Neural crest cell (in vitro differentiated cells): ENCODE measurements around the gene PCBD1. TPM values are rescaled to one million over a fixed set of nuclear protein-coding genes. Genes with fewer than 3 reads are reported as not detected.
A peak's percentile ranks its signal among the peaks of the same experiment; 100 is the strongest.

ENCODE experiments used
- DNase-seq: peaks from one replicate; pipeline ENCODE4 v3.0.0; 2021; ENCODE audit warnings: low read depth, mixed read lengths, low spot score
- H3K27ac Mint-ChIP-seq: one replicate; pipeline ENCODE4 v1.8.0; 2021; ENCODE audit warnings: mild to moderate bottlenecking, mixed read lengths; ENCODE audit not compliant: unreplicated experiment
- H3K27me3 Mint-ChIP-seq: 2 replicates; pipeline ENCODE4 v1.8.0; 2021; ENCODE audit warnings: low read depth, mild to moderate bottlenecking, mixed read lengths
- H3K36me3 Mint-ChIP-seq: 2 replicates; pipeline ENCODE4 v1.8.0; 2021; ENCODE audit warnings: low read depth, mild to moderate bottlenecking, mixed read lengths
- H3K4me1 Mint-ChIP-seq: 2 replicates; pipeline ENCODE4 v1.8.0; 2021; ENCODE audit warnings: mixed read lengths
- H3K4me3 Mint-ChIP-seq: one replicate; pipeline ENCODE4 v1.8.0; 2021; ENCODE audit warnings: mild to moderate bottlenecking, mixed read lengths
- H3K9me3 Mint-ChIP-seq: 2 replicates; pipeline ENCODE4 v1.8.0; 2021; ENCODE audit warnings: mixed read lengths
- total RNA-seq: library from RNA; stranded (reverse); gene quantifications from 2 replicates; pipeline ENCODE4 v1.2.1, GENCODE V29; 2021
- TF ChIP-seq, protein P1 (sequence below): fragments of 200-600 bp; sonication (generic); conservative IDR thresholded peaks from 2 replicates; pipeline ENCODE4 v1.5.0; 2021; ENCODE audit warnings: antibody characterized with exemption, mild to moderate bottlenecking

The PCBD1 gene
- total RNA-seq, 1 donor from 2014 or later: 38.3 TPM

DNA sequence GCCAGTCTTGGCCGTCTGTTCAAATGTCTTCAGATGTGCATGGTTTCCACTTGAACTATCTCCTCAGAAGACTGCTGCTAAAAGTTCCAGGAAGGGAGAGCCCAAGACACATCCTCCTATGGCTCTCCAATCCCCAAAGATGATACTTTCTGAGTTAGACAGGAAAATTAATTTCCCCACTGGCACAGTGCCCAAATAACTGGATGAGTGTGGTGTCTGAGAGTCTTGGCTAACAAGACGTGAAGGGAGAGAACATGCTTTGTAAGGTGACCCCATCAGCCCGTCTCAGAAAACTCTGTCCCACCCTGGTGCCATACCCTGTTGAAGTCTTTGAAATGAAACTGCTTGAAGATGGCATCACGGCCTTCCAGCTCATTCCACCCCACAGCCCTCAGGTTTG, 2.9 kb downstream of the PCBD1 start:
- H3K27me3 Mint-ChIP-seq: no peaks in the 10 kb centered on the region

DNA sequence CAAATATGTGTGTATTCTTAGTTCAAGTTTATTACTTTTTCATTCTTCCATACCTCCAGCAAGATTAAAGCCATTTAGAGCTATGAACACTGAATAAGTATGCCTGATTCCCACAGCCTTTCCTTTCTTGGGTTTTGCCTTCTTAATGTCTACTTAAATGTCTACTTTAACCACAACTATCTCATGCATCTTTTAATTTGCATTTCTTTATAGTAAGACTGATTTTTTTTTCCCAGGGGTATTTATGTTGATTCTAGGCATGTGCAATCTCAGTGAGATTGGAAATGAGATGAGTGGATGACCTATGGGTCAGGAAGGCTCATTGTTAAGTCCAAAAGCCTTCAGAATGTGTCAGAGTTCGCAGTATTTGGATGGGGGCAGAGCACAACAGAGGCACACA, 3.6 kb downstream of the PCBD1 start:
- Mint-ChIP-seq H3K27me3 (no peaks in the 10 kb centered on the region), H3K27ac (no peak overlapping the region), H3K4me1 (peaks cover 15% of the 10 kb centered on the region), H3K4me3 (no peak overlapping the region), H3K9me3 (no peaks in the 10 kb centered on the region), H3K36me3 (peaks cover 4% of the 10 kb centered on the region)
- TF ChIP-seq, protein P1, sequence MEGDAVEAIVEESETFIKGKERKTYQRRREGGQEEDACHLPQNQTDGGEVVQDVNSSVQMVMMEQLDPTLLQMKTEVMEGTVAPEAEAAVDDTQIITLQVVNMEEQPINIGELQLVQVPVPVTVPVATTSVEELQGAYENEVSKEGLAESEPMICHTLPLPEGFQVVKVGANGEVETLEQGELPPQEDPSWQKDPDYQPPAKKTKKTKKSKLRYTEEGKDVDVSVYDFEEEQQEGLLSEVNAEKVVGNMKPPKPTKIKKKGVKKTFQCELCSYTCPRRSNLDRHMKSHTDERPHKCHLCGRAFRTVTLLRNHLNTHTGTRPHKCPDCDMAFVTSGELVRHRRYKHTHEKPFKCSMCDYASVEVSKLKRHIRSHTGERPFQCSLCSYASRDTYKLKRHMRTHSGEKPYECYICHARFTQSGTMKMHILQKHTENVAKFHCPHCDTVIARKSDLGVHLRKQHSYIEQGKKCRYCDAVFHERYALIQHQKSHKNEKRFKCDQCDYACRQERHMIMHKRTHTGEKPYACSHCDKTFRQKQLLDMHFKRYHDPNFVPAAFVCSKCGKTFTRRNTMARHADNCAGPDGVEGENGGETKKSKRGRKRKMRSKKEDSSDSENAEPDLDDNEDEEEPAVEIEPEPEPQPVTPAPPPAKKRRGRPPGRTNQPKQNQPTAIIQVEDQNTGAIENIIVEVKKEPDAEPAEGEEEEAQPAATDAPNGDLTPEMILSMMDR: no peak
- DNase-seq: no peak

More for the DNA sequence above, 2.9 kb downstream of the PCBD1 start:
- H3K36me3 Mint-ChIP-seq: peaks cover 4% of the 10 kb centered on the region
- no peak overlapping the region for H3K27ac Mint-ChIP-seq
- TF ChIP-seq, protein P1: no peak
- no peak for DNase-seq
- peak overlapping the region; percentile 67 for H3K4me3 Mint-ChIP-seq
- peaks cover 15% of the 10 kb centered on the region for H3K4me1 Mint-ChIP-seq
- no peaks in the 10 kb centered on the region for H3K9me3 Mint-ChIP-seq

DNA sequence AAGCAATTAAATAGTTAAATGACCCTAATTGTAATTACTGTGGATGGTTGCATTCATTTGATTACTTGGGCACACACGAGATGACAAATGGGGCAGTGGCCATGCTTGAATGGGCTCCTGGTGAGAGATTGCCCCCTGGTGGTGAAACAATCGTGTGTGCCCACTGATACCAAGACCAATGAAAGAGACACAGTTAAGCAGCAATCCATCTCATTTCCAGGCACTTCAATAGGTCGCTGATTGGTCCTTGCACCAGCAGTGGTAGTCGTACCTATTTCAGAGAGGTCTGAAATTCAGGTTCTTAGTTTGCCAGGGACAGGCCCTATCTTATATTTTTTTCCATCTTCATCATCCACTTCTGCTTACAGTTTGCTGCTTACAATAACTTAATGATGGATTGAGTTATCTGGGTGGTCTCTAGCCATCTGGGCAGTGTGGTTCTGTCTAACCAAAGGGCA, 8.3 kb downstream of the PCBD1 start:
- Mint-ChIP-seq H3K27ac (no peak overlapping the region), H3K27me3 (no peaks in the 10 kb centered on the region), H3K4me3 (no peak overlapping the region), H3K4me1 (peaks cover 5% of the 10 kb centered on the region), H3K9me3 (no peaks in the 10 kb centered on the region), H3K36me3 (peaks cover 4% of the 10 kb centered on the region)
- TF ChIP-seq, protein P1: peak; percentile 93
- peak; percentile 78 for DNase-seq

DNA sequence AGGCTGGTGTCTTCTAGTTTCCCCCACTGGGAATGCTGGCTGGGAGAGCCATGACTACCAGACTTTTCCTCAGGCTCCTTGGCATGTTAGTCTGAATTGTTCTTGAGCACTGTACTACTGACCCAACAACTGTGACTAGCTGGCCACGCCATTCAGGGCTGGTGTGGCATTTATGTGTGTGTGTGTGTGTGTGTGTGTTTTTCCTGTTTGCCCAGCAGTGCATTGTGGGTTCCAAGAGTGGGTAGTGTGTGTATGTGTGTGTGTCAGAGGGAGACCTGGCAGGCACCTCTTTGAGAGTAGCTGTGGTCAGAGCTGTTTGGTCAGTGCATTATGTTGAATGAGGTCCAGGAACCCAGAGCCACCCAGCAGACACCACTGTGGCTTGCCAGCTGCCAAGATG, 9.2 kb downstream of the PCBD1 start:
- Mint-ChIP-seq H3K36me3 (peaks cover 3% of the 10 kb centered on the region), H3K4me1 (no peaks in the 10 kb centered on the region), H3K27ac (peak overlapping the region; percentile 85), H3K4me3 (no peak overlapping the region), H3K9me3 (no peaks in the 10 kb centered on the region), H3K27me3 (no peaks in the 10 kb centered on the region)
- DNase-seq: no peak
- TF ChIP-seq, protein P1: no peak

DNA sequence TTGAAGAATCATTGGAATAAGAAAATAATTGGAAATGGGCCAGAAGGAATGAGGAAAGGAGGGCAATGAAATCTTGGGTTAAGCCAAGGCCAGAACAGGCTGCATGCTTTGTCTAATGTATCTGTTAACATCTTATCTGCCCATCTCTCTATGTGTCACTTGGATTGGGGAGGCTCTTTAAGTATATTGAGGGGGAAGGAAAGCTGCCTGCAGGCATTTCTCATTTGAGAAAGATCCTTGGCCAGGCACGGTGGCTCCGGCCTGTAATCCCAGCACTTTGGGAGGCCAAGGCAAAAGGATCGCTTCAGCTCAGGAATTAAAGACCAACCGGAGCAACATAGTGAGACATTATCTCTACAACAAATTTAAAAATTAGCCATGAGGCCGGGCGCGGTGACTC, 14.3 kb downstream of the PCBD1 start:
- Mint-ChIP-seq H3K36me3 (peaks cover 7% of the 10 kb centered on the region), H3K4me3 (no peak overlapping the region), H3K9me3 (no peaks in the 10 kb centered on the region), H3K27me3 (no peaks in the 10 kb centered on the region), H3K27ac (peak overlapping the region; percentile 1), H3K4me1 (no peaks in the 10 kb centered on the region)
- DNase-seq: no peak
- TF ChIP-seq, protein P1: no peak

DNA sequence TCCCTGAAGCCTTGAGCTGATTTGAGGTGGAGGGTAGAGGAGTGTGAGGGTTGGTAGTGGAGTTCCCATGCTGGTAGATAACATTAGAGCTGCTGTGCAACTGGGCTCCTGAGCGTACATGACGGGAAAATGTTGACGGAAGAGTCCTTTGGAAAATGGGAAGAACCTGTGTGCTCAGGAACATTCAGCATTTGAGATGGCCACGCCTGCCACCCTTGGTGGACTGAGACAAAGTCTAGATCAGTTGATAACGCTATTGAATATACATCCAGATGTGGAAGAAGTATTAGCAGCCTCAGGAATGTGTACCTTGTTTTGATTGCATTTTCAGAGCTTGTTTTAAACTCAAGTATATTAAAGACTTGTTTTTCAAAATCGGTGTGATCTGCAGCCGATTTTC, 16.1 kb downstream of the PCBD1 start:
- Mint-ChIP-seq H3K9me3 (no peaks in the 10 kb centered on the region), H3K27ac (no peak overlapping the region), H3K4me1 (no peaks in the 10 kb centered on the region), H3K4me3 (no peak overlapping the region), H3K27me3 (no peaks in the 10 kb centered on the region), H3K36me3 (peaks cover 7% of the 10 kb centered on the region)
- TF ChIP-seq, protein P1: no peak
- DNase-seq: no peak
